H1 (cell line): ENCODE data around the gene ZNF697. TPM values are rescaled to one million over a fixed set of nuclear protein-coding genes. Genes with fewer than 3 reads are reported as not detected.

Experiments used
- FOSL1 ChIP-seq: IDR thresholded peaks from 2 replicates; pipeline ENCODE4 v1.6.1; 2011; ENCODE audit warnings: mild to moderate bottlenecking, low read depth, low read length, moderate library complexity; ENCODE audit not compliant: insufficient read depth
- HDAC6 ChIP-seq: IDR thresholded peaks from one replicate; pipeline ENCODE4 v1.7.1; 2012; ENCODE audit warnings: low read depth, mild to moderate bottlenecking, inconsistent platforms, low read length, moderate library complexity
- KDM1A ChIP-seq: fragments of 200-600, 300-600 bp; sonication (generic); IDR thresholded peaks from 2 replicates; pipeline ENCODE4 v1.7.1; 2016; ENCODE audit warnings: mild to moderate bottlenecking, low read length, borderline replicate concordance
- SIX5 ChIP-seq: IDR thresholded peaks from 2 replicates; pipeline ENCODE4 v1.6.1; 2011; ENCODE audit warnings: mild to moderate bottlenecking, low read depth, low read length
- SP1 ChIP-seq: IDR thresholded peaks from 2 replicates; pipeline ENCODE4 v1.6.1; 2011; ENCODE audit warnings: low read depth, low read length
- polyA plus RNA-seq, 7 experiments: library from polyadenylated mRNA; depleted of rRNA in 3 of 7; stranded (reverse) in 5 of 7; unstranded in 2 of 7; fragments of >200 nt in 5 of 7; fragments of 200-250 nt in 2 of 7; gene quantifications; 1 replicate in 5 of 7; 2 replicates in 1 of 7; 4 replicates in 1 of 7; pipeline versions ENCODE4 v1.2.1 to v1.2.3, GENCODE V29; 2011 to 2013; ENCODE audit warnings: missing spikeins in 2 of 7, mixed read lengths in 2 of 7
- total RNA-seq: library from RNA; stranded (reverse); fragmentation: NEBNext Ultra II Directional; extraction: Animal tissue kit (Norgen Biotek cat#: 25700); gene quantifications from 2 replicates; pipeline ENCODE4 v1.2.1, GENCODE V29; 2021

Gene ZNF697
- total and polyA plus RNA-seq, 2 of the 8 experiments (the other 6 are each of a cell fraction or from before 2014, with no cell fraction given), result 5.6 to 18.3 TPM

- TF ChIP-seq HDAC6 (no peak), SIX5 (no peak), KDM1A (no peak), SP1 (no peak), FOSL1 (no peak)
Observed at GRCh38 chr1:119626841-119627240, 21.2 kb downstream of the ZNF697 start (continued).
